NOMO-1 treated with DMSO at 0.1 percent for 48 hours (cell line): Measurements from ENCODE around the gene CHD1L.
"Not testable (repeated sequence)": the region's sequence is repeated elsewhere in the genome, so short reads cannot be mapped to it uniquely, and the experiment has no call there.

ENCODE experiments used
- DNase-seq: peaks from one replicate; lab custom pipeline; 2025; ENCODE audit not compliant: unreplicated experiment; lab: John Stamatoyannopoulos, UW

Gene CHD1L

GRCh38 chr1:147264158-147264768 is 21.8 kb downstream of the CHD1L start:
- DNase-seq, result no peak

GRCh38 chr1:147266381-147266780 is 23.9 kb downstream of the CHD1L start:
- no peak for DNase-seq

DNA sequence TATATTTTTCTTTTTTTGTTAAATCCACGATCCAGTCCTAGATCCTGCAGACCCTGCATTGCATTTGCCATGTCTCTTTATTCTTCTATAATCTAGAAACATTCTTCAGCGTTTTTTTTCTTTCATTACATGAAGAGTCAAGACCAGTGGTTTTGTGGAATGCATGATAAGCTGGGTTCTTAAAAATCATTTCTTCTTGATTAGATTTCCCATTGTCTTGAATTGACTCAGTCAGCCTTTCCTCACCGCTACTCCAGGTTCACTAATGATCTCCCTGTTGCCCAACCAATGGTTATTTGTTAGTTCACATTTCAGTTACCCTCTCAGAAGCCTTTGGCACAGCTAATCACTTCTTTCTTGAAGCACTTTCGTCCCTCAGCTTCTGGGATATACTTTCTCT is 25.2 kb downstream of the CHD1L start:
- DNase-seq, result no peak

- DNase-seq, result no peak
Measured at GRCh38 chr1:147270721-147271120, 28.2 kb downstream of the CHD1L start.

GRCh38 chr1:147272042-147272441 is 29.6 kb downstream of the CHD1L start:
- DNase-seq, result no peak

DNA sequence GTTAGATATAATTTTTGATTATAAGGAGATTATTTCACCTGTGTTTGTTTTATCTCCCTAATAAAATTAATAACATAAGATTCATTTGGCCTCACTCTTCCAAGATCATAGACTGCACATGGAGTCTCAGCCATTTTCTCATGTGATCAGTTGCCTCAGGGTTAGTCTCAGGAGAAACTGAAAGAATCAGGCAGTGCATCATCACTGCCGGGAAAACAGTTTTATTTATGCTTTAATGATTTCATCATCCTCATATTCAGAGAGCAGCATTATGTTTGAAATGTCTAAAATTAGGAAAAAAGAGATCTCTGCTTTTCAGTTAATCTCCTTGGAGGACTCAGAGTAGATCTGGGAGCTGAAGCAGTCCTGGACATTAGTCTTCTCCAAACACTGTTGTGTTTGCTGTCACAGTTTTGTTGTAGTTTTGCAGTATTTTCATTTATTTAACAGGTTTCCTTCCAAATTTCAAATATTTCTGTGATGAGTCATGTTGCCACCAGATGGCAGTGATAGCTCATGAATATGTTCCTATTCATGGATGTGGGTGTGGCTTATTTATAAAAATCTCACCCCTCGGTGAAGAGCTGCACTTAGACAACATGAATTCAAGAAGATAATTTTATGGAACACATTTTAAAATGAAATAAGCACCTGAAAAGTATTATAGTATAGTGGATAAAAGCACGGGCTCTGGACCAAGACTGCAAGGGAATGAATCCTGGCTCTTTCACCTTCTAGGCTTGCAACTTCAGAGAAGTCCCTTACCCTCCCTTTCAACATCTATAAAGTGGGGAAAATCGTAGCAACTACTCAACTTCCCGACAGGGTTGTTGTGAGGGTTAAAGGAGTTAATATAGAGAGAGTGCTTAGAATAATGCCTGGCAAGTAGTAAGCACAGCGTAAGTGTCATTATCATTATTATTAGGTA is 31.2 kb downstream of the CHD1L start:
- DNase-seq, result peak; percentile 45

DNA sequence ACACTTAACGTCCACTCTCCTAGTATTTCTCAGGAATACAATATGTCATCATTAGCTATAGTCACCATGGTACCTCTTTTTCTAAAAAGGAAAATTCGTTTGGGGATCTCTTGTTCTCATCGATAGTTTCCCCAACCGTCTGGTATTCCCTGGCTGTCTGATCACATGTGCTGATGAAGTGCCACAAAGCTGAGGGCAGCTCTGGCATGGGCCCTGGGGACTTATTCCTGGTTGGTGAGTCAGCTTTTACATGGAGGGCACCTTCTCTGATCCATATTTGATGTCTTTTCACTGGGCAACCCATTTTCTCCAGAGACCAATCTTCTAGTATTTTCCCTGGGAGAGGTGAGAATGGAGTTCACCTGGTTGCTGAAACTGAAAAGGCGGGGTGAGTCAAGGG is 39.5 kb downstream of the CHD1L start:
- DNase-seq, result no peak

- no peak for DNase-seq
Measured at GRCh38 chr1:147283011-147283410, 40.5 kb downstream of the CHD1L start.

- no peak for DNase-seq
Measured at GRCh38 chr1:147287133-147287865, 44.8 kb downstream of the CHD1L start.

- DNase-seq, result no peak
Measured at GRCh38 chr1:147292012-147292411, 49.5 kb downstream of the CHD1L start.

DNA sequence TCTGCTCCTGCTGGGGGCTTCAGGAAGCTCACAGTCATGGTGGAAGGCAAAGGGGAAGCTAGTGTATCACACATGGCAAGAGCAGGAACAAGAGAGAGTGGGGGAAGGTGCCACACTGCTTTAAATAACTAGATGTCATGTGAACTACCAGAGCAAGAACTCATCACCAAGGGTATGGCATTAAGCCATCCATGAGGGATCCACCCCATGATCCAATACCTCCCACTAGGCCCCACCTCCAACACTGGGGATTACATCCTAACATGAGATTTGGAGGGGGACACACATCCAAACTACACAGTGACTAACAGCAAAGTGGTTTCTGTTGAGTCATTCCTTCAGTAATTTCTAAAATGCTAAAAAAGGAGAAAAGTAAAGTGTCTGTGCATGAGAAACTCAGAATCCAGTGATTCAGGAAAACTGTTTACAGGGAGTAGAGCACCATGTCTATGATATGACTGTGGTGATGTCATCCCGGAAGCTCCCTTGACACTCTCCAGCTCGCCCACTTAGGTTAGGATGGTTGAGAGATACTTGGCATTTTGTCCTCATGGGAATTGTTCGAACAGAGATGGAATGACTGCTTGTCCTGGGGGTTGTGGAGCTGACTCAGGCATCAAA is 50.3 kb downstream of the CHD1L start:
- no peak for DNase-seq

DNA sequence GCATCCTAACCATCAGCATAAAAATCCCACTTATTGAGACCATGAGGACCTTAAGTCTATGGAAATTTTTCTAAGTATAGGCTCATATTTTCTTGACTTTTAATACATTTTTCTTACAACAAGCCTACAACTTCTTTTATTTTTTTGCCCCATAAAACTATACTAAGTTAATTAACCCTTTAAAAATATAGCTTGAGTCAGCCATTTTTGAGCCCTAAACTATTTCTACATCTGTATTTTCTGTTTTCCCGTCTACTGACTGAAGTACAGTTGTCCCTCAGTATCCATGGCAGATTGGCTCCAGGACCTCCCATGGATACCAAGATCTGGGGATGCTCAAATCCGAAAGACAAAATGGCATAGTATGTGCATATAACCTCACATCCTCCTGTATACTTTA is 55.0 kb downstream of the CHD1L start:
- no peak for DNase-seq

GRCh38 chr1:147305803-147306202 is 63.3 kb downstream of the CHD1L start:
- DNase-seq, result not testable (repeated sequence)

DNA sequence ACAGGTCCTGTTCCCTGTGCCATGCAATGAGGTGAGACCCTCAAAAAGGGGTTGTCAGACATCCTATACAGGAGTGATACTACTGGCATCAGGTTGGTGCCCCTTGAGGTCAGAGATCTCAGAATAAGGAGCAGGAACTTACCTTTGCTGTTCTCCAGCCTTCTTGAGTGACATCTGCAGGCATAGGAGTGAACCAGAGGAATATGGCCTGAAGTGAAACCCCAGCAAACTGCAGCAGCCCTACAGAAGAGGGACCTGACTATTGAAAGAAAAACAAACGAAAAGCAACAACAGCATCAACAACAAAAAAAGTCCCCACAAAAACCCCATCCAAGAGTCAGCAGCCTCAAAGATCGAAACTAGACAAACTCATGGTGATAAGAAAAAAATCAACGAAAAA is 74.5 kb downstream of the CHD1L start:
- DNase-seq, result no peak

DNA sequence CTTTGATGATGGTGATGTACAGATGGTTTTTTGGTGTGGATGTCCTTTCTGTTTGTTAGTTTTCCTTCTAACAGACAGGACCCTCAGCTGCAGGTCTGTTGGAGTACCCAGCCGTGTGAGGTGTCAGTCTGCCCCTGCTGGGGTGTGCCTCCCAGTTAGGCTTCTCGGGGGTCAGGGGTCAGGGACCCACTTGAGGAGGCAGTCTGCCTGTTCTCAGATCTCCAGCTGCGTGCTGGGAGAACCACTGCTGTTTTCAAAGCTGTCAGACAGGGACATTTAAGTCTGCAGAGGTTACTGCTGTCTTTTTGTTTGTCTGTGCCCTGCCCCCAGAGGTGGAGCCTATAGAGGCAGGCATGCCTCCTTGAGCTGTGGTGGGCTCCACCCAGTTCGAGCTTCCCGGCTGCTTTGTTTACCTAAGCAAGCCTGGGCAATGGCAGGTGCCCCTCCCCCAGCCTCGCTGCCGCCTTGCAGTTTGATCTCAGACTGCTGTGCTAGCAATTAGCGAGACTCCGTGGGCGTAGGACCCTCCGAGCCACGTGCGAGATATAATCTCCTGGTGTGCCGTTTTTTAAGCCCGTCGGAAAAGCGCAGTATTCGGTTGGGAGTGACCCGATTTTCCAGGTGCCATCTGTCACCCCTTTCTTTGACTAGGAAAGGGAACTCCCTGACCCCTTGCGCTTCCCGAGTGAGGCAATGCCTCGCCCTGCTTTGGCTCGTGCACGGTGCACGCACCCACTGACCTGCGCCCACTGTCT is 84.6 kb downstream of the CHD1L start:
- not testable (repeated sequence) for DNase-seq

DNA sequence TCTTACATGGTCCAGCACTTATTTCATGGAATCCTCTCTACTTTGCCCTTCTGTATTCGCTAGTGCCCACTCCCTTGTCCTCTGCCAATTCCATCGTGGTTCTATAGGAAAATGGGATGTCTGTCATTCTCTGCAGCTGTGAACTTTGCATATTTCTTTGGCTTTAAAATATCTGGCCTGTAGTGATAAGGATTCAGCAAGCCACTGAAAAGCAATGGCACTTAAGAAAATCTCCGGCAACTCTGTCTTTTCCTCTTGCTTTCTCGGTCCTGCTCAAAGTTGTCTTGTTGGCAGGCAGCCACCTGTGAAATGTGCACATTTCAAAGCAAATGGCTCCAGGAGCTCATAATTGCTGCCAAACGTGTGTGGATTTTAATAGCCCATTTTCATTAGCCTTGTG is 91.8 kb downstream of the CHD1L start:
- no peak for DNase-seq

DNA sequence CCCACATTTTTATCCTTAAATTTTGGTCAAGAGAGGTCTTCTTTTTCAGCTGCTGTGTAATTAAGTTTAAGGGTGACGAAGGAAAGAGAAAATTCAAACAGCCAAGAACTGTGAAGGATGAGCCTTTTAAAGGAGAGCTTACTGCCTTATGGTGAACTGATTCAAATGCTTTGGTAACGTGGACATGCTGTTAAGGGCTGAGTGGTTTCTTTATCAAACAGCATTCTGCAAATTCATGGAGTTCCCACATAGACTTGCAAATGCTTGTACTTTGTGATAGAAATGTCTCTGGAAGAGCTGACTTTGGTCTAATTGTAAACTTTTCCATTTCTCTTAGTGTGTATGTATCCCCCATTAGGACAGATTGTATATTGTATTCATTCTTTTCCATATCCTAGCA is 93.8 kb downstream of the CHD1L start:
- no peak for DNase-seq

DNA sequence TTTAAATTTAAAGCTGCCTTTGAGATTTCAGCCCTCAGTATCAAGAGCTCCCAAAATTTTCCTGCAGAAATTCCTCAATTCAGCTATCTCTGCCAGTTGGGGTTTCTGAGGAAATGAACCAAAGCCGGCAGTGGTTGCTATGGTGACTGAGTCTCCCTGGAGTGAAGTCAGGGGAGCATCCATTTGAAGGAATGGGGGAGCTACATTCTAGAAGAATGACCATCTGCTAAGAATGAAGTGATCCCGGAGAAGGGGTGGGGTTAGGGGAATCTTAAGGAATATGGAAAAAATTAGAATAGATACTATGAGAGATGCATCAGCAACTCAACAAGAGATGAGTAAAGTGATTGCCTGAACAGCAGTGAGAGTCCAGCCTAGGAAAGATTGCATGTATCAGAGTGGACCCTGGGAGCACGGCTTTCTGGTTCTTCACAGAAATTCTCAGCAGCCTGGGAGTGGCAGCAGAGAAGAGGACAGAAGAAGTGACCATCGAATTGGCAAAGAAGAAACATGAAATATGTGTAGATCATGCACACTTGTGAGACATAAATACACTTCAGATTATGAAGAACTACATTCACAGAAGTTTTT is 94.7 kb downstream of the CHD1L start:
- no peak for DNase-seq

GRCh38 chr1:147338571-147338970 is 96.1 kb downstream of the CHD1L start:
- DNase-seq, result no peak

GRCh38 chr1:147341246-147341645 is 98.8 kb downstream of the CHD1L start:
- no peak for DNase-seq
